Measurements from ENCODE around the gene FBP2. TPM values are rescaled to one million over a fixed set of nuclear protein-coding genes. Genes with fewer than 3 reads are reported as not detected.

FBP2 gene
- total and polyA plus RNA-seq, 8 donors, result 1.0 to 2.6 (median 1.7) TPM; not detected in 2

GRCh38 chr9:94588681-94589080 lies 4.9 kb downstream of the FBP2 start:
- no peak overlapping the region for H3K4me3 ChIP-seq
- H3K27me3 ChIP-seq, result no peaks in the 10 kb centered on the region
- H3K27ac ChIP-seq, result no peak overlapping the region
- no peak for TF ChIP-seq CTCF (IDR thresholded peaks at IDR 0.05)
- no peaks in the 10 kb centered on the region for H3K9me3 ChIP-seq
- intact Hi-C loops (cut with DNase I), result no loop called here
- DNase-seq, result no peak
- no peak for ATAC-seq
- H3K36me3 ChIP-seq, result no peaks in the 10 kb centered on the region
- no peaks in the 10 kb centered on the region for H3K4me1 ChIP-seq

- no peaks in the 10 kb centered on the region for H3K9me3 ChIP-seq
- peak in 1 of 4 donors; percentile 36 for DNase-seq
- peak overlapping the region in 1 of 2 donors; percentile 3 for H3K4me3 ChIP-seq
- intact Hi-C loops (cut with DNase I), result no loop called here
- TF ChIP-seq CTCF (IDR thresholded peaks at IDR 0.05), result no peak
- H3K36me3 ChIP-seq, result no peaks in the 10 kb centered on the region
- ATAC-seq, result peak; percentile 61
- H3K4me1 ChIP-seq, result no peaks in the 10 kb centered on the region
- no peak overlapping the region for H3K27ac ChIP-seq
- no peaks in the 10 kb centered on the region for H3K27me3 ChIP-seq
Observed at GRCh38 chr9:94586814-94587213, 6.8 kb downstream of the FBP2 start.

- no peak for TF ChIP-seq CTCF (IDR thresholded peaks at IDR 0.05)
- Histone ChIP-seq H3K9me3 (no peaks in the 10 kb centered on the region), H3K36me3 (no peaks in the 10 kb centered on the region), H3K4me1 (no peaks in the 10 kb centered on the region), H3K4me3 (peak overlapping the region in 1 of 2 donors; percentile 3), H3K27me3 (no peaks in the 10 kb centered on the region), H3K27ac (no peak overlapping the region)
- no peak for DNase-seq
- intact Hi-C loops (cut with DNase I), result no loop called here
- ATAC-seq, result peak; percentile 48
Observed at GRCh38 chr9:94586316-94586715, 7.3 kb downstream of the FBP2 start.

GRCh38 chr9:94584555-94584954 lies 9.1 kb downstream of the FBP2 start:
- no peak for TF ChIP-seq CTCF (IDR thresholded peaks at IDR 0.05)
- DNase-seq, result no peak
- Histone ChIP-seq H3K27me3 (no peaks in the 10 kb centered on the region), H3K4me3 (no peak overlapping the region), H3K27ac (no peak overlapping the region), H3K9me3 (no peaks in the 10 kb centered on the region), H3K36me3 (no peaks in the 10 kb centered on the region), H3K4me1 (no peaks in the 10 kb centered on the region)
- intact Hi-C loops (cut with DNase I), result no loop called here
- ATAC-seq, result no peak

- DNase-seq, result no peak
- no peak overlapping the region for H3K27ac ChIP-seq
- no peaks in the 10 kb centered on the region for H3K4me1 ChIP-seq
- intact Hi-C loops (cut with DNase I), result no loop called here
- no peak for ATAC-seq
- H3K36me3 ChIP-seq, result no peaks in the 10 kb centered on the region
- no peak overlapping the region for H3K4me3 ChIP-seq
- TF ChIP-seq CTCF (IDR thresholded peaks at IDR 0.05), result no peak
- H3K27me3 ChIP-seq, result no peaks in the 10 kb centered on the region
- H3K9me3 ChIP-seq, result no peaks in the 10 kb centered on the region
Observed at GRCh38 chr9:94581728-94582127, 11.9 kb downstream of the FBP2 start.

All from left lung (tissue), 10 donors.